Psoas muscle (tissue), 8 donors: ENCODE data around the gene PHOX2A. TPM values are rescaled to one million over a fixed set of nuclear protein-coding genes. Genes with fewer than 3 reads are reported as not detected.

ENCODE experiments used
- ATAC-seq, 4 donors: fragments of 200-7000 bp; cut with Tn5 transposase; one replicate each; pipeline ENCODE4 v1.9.1; 2020; ENCODE audit warnings: moderate library complexity in 3 of 4, mild to moderate bottlenecking in 2 of 4
- DNase-seq, 2 donors: peaks; one replicate each; pipeline ENCODE4 v3.0.0-alpha.2; 2020
- H3K27ac ChIP-seq: fragments of 200-600 bp; one replicate; pipeline ENCODE4 v1.8.0; 2022
- H3K27me3 ChIP-seq, 3 donors: fragments of 200-600 bp in 1 of 3; one replicate each; pipeline versions ENCODE4 v1.6.1 to v1.8.0; 2013 to 2022; ENCODE audit warnings: low read length in 2 of 3, mild to moderate bottlenecking in 2 of 3, moderate library complexity in 1 of 3; ENCODE audit not compliant: insufficient read depth in 3 of 3
- H3K36me3 ChIP-seq, 2 donors: fragments of 200-600 bp in 1 of 2; one replicate each; pipeline versions ENCODE4 v1.6.1 to v1.8.0; 2013 to 2022; ENCODE audit warnings: low read depth in 1 of 2, mild to moderate bottlenecking in 1 of 2, moderate library complexity in 1 of 2; ENCODE audit not compliant: insufficient read depth in 1 of 2
- H3K4me1 ChIP-seq: fragments of 200-600 bp; one replicate; pipeline ENCODE4 v1.8.0; 2022
- H3K4me3 ChIP-seq: fragments of 200-600 bp; one replicate; pipeline ENCODE4 v1.8.0; 2022; ENCODE audit warnings: mild to moderate bottlenecking
- H3K9me3 ChIP-seq: fragments of 200-600 bp; one replicate; pipeline ENCODE4 v1.8.0; 2022
- WGBS, 3 donors: extraction: QIAGEN DNeasy Blood & Tissue Kit; methylation state at CpG; one replicate each; pipeline versions ENCODE4 v1.1.6 to v1.1.7; 2013; 5-methylcytosine and 5-hydroxymethylcytosine counted together
- intact Hi-C, 2 donors: fragments of 100-400 bp; cut with DNase I; formaldehyde crosslinking; loops; one replicate each; pipeline versions ENCODE4 v1.11.0 to v1.14.2; 2022
- polyA plus RNA-seq, 3 donors: library from polyadenylated mRNA; stranded (reverse); fragments of 200-250 nt; gene quantifications; one replicate each; pipeline ENCODE4 v1.2.3, GENCODE V29; 2013
- total RNA-seq, 4 donors: library from RNA; stranded (reverse); fragmentation: NEBNext Ultra II Directional in 2 of 4; extraction: Animal tissue kit (Norgen Biotek cat#: 25700) in 2 of 4; gene quantifications; one replicate each; pipeline versions ENCODE4 v1.2.1 to v1.2.4, GENCODE V29; 2021 to 2023
- TF ChIP-seq, protein P1 (sequence below): fragments of 200-600 bp; IDR thresholded peaks from one replicate; pipeline ENCODE4 v1.8.0; 2022; ENCODE audit warnings: antibody characterized with exemption
- donor health status: healthy with polysubstance abuse.
- donor health status: DM: no; HTN: no; CAD: no; lungs with moderate emphysema.
- donor health status: Bipolar disorder and iron deficiency.
- donor health status: healthy.
- donor health status: DM: yes; HTN: yes; CAD: no.
- donor health status: DM: no; HTN: no; CAD: no.
- donor health status: DM: no; HTN: no; CAD: no.
- donor health status: DM: yes; HTN: yes; CAD: no.

PHOX2A gene
- total and polyA plus RNA-seq, 7 donors = 0.07 TPM; not detected in 6

DNA sequence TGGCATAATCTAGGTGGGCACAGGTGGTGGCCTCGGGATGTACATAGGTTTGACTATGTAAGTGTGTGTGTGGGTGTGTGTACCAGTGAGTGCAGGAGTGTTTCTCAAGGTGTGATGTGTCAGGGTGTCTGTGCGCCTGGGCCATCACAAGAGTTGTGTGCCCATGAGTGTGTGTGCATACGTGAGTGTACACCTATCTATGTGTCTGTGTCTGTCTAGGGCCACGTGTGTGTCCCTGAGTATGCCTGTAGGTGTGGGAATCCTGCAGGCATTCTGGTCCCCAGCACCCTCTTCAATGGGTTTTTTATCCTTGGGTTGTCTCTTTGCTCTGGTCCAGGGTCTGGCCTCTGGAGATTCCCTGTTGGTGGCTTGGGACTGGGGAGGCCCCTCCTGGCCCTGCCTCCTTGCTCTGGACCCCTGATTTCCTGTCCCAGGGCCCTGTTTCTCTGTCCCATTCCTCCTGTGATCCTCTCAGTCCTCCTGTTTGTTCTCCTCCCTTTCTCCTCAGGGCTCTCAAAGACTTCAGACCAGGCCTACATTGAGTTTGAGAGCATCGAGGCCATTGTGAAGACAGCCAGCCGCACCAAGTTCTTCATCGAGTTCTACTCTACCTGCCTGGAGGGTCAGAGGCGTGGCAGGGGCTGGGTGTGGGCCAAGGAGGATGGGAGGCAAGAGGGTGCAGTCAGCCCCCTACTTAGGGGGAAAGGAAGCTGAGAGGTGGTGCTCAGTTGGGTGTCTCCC lies 10.0 kb downstream of the PHOX2A start:
- Histone ChIP-seq H3K36me3 (peaks cover 0 to 96% of the 10 kb centered on the region in 2 donors), H3K27me3 (no peaks in the 10 kb centered on the region), H3K4me1 (peaks cover 10% of the 10 kb centered on the region), H3K27ac (no peak overlapping the region), H3K9me3 (no peaks in the 10 kb centered on the region), H3K4me3 (no peak overlapping the region)
- intact Hi-C loops = loop anchor here (10.0 kb wide), 3 partner anchors 119 to 219 kb away; partner anchors contain the start of gene ANAPC15 (in 1 of the 2)
- ATAC-seq (no peak), DNase-seq (no peak)
- TF ChIP-seq, protein P1, sequence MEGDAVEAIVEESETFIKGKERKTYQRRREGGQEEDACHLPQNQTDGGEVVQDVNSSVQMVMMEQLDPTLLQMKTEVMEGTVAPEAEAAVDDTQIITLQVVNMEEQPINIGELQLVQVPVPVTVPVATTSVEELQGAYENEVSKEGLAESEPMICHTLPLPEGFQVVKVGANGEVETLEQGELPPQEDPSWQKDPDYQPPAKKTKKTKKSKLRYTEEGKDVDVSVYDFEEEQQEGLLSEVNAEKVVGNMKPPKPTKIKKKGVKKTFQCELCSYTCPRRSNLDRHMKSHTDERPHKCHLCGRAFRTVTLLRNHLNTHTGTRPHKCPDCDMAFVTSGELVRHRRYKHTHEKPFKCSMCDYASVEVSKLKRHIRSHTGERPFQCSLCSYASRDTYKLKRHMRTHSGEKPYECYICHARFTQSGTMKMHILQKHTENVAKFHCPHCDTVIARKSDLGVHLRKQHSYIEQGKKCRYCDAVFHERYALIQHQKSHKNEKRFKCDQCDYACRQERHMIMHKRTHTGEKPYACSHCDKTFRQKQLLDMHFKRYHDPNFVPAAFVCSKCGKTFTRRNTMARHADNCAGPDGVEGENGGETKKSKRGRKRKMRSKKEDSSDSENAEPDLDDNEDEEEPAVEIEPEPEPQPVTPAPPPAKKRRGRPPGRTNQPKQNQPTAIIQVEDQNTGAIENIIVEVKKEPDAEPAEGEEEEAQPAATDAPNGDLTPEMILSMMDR = no peak
- WGBS, 3 donors = 90 to 95% (median 94%) methylated on average over 8 of the region's 8 CpGs

- H3K9me3 ChIP-seq = no peaks in the 10 kb centered on the region
- H3K4me3 ChIP-seq = no peak overlapping the region
- 85 to 90% (median 88%) methylated on average over 13 of the region's 13 CpGs for WGBS, 3 donors
- TF ChIP-seq, protein P1 = no peak
- H3K27me3 ChIP-seq = no peaks in the 10 kb centered on the region
- intact Hi-C loops = loop anchor here (10.0 kb wide), 3 partner anchors 118 to 218 kb away; partner anchors contain the start of gene ANAPC15 (in 1 of the 2)
- H3K4me1 ChIP-seq = peaks cover 10% of the 10 kb centered on the region
- ATAC-seq (no peak), DNase-seq (no peak)
- peaks cover 0 to 99% of the 10 kb centered on the region in 2 donors for H3K36me3 ChIP-seq
- no peak overlapping the region for H3K27ac ChIP-seq
Measured at GRCh38 chr11:72233056-72233772, 10.8 kb downstream of the PHOX2A start.

DNA sequence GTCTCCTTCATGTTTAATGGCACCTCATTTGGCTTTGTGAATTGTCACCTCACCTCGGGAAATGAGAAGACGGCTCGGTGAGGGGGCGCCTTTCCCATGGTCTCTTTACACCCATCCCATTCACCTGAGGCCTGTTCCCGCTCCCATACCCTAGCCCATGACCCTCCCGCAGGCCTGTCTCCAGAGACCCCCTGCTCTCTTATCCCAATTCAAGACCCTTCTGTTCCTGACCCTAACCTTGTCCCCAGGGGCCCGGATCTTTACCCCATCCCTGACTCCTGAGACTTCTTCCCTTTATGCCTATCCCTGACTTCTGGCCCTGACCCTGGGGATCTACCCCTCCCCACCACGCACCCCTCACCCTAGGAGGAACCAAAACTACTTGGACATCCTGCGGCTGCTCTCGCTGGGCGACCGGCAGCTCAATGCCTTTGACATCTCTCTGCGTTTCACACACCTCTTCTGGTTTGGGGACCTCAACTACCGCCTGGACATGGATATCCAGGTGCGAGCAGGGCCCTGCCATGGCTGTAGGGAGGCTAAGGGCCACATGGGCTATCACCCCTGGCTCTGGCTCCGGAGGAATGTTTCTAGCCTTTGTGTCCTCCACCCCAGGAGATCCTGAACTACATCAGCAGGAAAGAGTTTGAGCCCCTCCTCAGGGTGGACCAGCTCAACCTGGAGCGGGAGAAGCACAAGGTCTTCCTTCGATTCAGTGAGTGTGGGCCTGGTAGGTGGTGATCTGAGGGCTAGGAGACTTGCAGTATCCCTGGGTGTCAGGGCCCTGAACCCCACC lies 11.5 kb downstream of the PHOX2A start:
- intact Hi-C loops = loop anchor here (10.0 kb wide), 3 partner anchors 118 to 218 kb away; partner anchors contain the start of gene ANAPC15 (in 1 of the 2)
- no peak for ATAC-seq
- H3K36me3 ChIP-seq = peaks cover 0 to 97% of the 10 kb centered on the region in 2 donors

More for the DNA sequence above, 11.5 kb downstream of the PHOX2A start:
- Histone ChIP-seq H3K27me3 (no peaks in the 10 kb centered on the region), H3K27ac (no peak overlapping the region), H3K4me1 (peaks cover 10% of the 10 kb centered on the region), H3K9me3 (no peaks in the 10 kb centered on the region), H3K4me3 (no peak overlapping the region)
- 89 to 93% (median 92%) methylated on average over 18 of the region's 18 CpGs for WGBS, 3 donors
- TF ChIP-seq, protein P1 = no peak
- no peak for DNase-seq
